ENCODE results near the gene CLINT1.

Gene CLINT1

GRCh38 chr5:157858527-157859226 lies at the start of gene CLINT1:
CLINT1 (minus strand) TSS chr5:157859145; CDS start chr5:157858970, 175 bp downstream.
- H3K27me3 ChIP-seq (ENCODE audit: control insufficient read depth in 1 of 2, insufficient read depth in 2 of 2, low read length in 2 of 2): no peaks in the 10 kb centered on the region
- H3K4me3 ChIP-seq (ENCODE audit: low read length in 2 of 2): peak within 1 kb of the TSS; percentile 91 to 92
- H3K4me1 ChIP-seq (ENCODE audit: control insufficient read depth, insufficient read depth, low read length): peaks cover 3% of the 10 kb centered on the region
- peak within 1 kb of the TSS; percentile 71 for H3K27ac ChIP-seq (ENCODE audit: low read length)
- H3K9ac ChIP-seq (ENCODE audit: low read length in 2 of 2): peak within 1 kb of the TSS; percentile 91 to 93
- H3K36me3 ChIP-seq (ENCODE audit: control insufficient read depth in 2 of 2, insufficient read depth in 2 of 2, low read length in 2 of 2): no peaks in the 10 kb centered on the region
- no peaks in the 10 kb centered on the region for H3K9me3 ChIP-seq (ENCODE audit: control insufficient read depth in 2 of 2, low read length in 2 of 2)

GRCh38 chr5:157908459-157908858 lies 49.5 kb upstream of the CLINT1 start:
- H3K27ac ChIP-seq (ENCODE audit: low read length): no peak overlapping the region
- H3K4me3 ChIP-seq (ENCODE audit: low read length in 2 of 2): no peak overlapping the region
- H3K9ac ChIP-seq (ENCODE audit: low read length in 2 of 2): no peak overlapping the region
- H3K27me3 ChIP-seq (ENCODE audit: control insufficient read depth in 1 of 2, insufficient read depth in 2 of 2, low read length in 2 of 2): no peaks in the 10 kb centered on the region
- H3K36me3 ChIP-seq (ENCODE audit: control insufficient read depth in 2 of 2, insufficient read depth in 2 of 2, low read length in 2 of 2): no peaks in the 10 kb centered on the region
- H3K9me3 ChIP-seq (ENCODE audit: control insufficient read depth in 2 of 2, low read length in 2 of 2): no peaks in the 10 kb centered on the region
- no peaks in the 10 kb centered on the region for H3K4me1 ChIP-seq (ENCODE audit: control insufficient read depth, insufficient read depth, low read length)

DNA sequence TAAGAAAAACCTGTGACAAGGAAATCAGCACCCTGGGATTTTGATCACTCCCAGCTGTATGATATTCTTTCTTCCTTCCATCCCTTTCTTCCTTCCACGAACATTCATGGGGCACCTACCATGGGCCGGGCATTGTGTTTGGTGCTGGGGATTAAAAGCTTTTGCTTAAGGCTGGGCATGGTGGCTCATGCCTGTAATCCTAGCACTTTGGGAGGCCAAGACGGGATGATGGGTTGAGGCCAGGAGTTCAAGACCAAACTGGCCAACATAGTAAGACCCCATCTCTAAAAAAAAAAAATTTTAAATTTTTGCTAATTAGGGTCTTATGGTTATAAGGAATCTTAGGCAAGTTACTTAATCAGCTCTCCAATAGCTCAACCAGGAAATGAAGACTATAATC lies 48.5 kb upstream of the CLINT1 start:
- no peak overlapping the region for H3K9ac ChIP-seq (ENCODE audit: low read length in 2 of 2)
- no peak overlapping the region for H3K27ac ChIP-seq (ENCODE audit: low read length)
- H3K9me3 ChIP-seq (ENCODE audit: control insufficient read depth in 2 of 2, low read length in 2 of 2): no peaks in the 10 kb centered on the region
- H3K27me3 ChIP-seq (ENCODE audit: control insufficient read depth in 1 of 2, insufficient read depth in 2 of 2, low read length in 2 of 2): no peaks in the 10 kb centered on the region
- H3K4me3 ChIP-seq (ENCODE audit: low read length in 2 of 2): no peak overlapping the region
- H3K36me3 ChIP-seq (ENCODE audit: control insufficient read depth in 2 of 2, insufficient read depth in 2 of 2, low read length in 2 of 2): no peaks in the 10 kb centered on the region
- H3K4me1 ChIP-seq (ENCODE audit: control insufficient read depth, insufficient read depth, low read length): no peaks in the 10 kb centered on the region

DNA sequence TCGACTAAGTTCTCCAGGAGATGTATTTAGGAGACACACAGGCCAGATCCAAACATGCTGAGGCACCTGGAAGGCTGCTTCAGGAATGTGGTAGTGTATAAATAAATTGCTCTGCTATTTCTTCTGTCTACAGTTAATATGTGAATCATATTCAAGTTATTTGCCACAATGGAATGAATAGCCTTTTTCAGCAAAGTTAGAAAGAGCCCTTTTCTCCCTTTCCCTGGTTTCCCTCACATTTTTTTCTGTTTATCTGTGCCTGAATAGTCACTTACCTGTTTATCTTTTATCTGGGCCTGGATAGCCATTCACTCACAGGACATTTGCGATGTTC lies 44.1 kb upstream of the CLINT1 start:
- Histone ChIP-seq H3K4me3 (ENCODE audit: low read length in 2 of 2) (peak overlapping the region in 1 of 2 donors; percentile 9), H3K9ac (ENCODE audit: low read length in 2 of 2) (peak overlapping the region in 1 of 2 donors; percentile 31), H3K36me3 (ENCODE audit: control insufficient read depth in 2 of 2, insufficient read depth in 2 of 2, low read length in 2 of 2) (no peaks in the 10 kb centered on the region), H3K4me1 (ENCODE audit: control insufficient read depth, insufficient read depth, low read length) (no peaks in the 10 kb centered on the region), H3K27ac (ENCODE audit: low read length) (no peak overlapping the region), H3K27me3 (ENCODE audit: control insufficient read depth in 1 of 2, insufficient read depth in 2 of 2, low read length in 2 of 2) (no peaks in the 10 kb centered on the region), H3K9me3 (ENCODE audit: control insufficient read depth in 2 of 2, low read length in 2 of 2) (no peaks in the 10 kb centered on the region)

DNA sequence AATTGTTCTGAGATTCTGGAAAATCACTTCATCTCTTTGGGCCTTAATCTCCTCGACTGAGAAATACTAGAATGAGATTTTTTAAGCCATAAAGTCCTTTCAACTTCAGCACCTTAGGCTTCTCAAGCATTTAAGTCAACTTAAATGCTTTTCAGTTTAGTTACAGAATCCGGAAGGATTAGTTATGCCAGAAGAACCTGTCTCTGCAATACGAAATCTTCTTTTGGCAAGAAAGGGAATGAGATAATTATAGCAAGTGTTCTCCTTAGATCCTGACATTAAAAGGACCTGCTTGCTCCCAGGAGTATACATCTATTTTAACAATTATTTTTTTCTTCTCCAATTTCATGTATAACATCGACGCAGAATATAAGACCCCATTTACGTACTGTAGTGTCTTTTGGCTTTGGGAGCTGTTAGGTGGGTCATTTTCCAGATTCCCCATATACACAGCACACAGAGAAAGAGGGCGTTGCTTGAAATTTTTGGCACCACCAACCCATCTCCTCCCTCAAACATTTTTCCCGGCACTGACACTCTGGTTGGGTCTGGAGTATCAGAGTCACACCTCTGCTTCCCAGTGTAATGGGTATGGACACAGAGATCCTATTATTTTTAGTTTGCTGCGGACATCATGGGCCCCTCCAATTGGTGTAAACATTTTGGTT lies 43.6 kb upstream of the CLINT1 start:
- Histone ChIP-seq H3K27me3 (ENCODE audit: control insufficient read depth in 1 of 2, insufficient read depth in 2 of 2, low read length in 2 of 2) (no peaks in the 10 kb centered on the region), H3K36me3 (ENCODE audit: control insufficient read depth in 2 of 2, insufficient read depth in 2 of 2, low read length in 2 of 2) (no peaks in the 10 kb centered on the region), H3K4me1 (ENCODE audit: control insufficient read depth, insufficient read depth, low read length) (no peaks in the 10 kb centered on the region), H3K9ac (ENCODE audit: low read length in 2 of 2) (peak overlapping the region in 1 of 2 donors; percentile 31), H3K9me3 (ENCODE audit: control insufficient read depth in 2 of 2, low read length in 2 of 2) (no peaks in the 10 kb centered on the region), H3K4me3 (ENCODE audit: low read length in 2 of 2) (no peak overlapping the region), H3K27ac (ENCODE audit: low read length) (no peak overlapping the region)

DNA sequence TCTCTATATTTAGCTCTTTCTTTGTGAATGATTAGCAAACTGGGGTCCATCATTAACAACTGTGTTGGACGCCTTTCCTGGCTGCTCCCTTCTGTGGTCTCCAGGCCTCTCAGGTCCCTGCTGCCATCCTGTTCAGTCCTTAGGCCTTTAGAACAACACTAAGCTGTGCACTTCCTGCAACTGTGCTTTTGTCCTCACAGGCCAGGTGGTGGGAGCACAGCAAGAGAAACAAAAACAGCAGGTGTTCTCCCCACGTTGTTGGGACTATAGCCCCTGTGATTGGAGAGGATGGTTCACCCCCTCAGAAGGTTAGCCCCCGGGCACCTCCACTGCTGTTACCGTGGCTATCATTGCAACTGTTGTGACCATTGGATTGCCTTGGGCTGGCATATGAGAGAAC lies 41.7 kb upstream of the CLINT1 start:
- no peaks in the 10 kb centered on the region for H3K4me1 ChIP-seq (ENCODE audit: control insufficient read depth, insufficient read depth, low read length)
- no peak overlapping the region for H3K4me3 ChIP-seq (ENCODE audit: low read length in 2 of 2)
- H3K9me3 ChIP-seq (ENCODE audit: control insufficient read depth in 2 of 2, low read length in 2 of 2): no peaks in the 10 kb centered on the region
- H3K27me3 ChIP-seq (ENCODE audit: control insufficient read depth in 1 of 2, insufficient read depth in 2 of 2, low read length in 2 of 2): no peaks in the 10 kb centered on the region
- H3K36me3 ChIP-seq (ENCODE audit: control insufficient read depth in 2 of 2, insufficient read depth in 2 of 2, low read length in 2 of 2): no peaks in the 10 kb centered on the region
- no peak overlapping the region for H3K9ac ChIP-seq (ENCODE audit: low read length in 2 of 2)
- no peak overlapping the region for H3K27ac ChIP-seq (ENCODE audit: low read length)

DNA sequence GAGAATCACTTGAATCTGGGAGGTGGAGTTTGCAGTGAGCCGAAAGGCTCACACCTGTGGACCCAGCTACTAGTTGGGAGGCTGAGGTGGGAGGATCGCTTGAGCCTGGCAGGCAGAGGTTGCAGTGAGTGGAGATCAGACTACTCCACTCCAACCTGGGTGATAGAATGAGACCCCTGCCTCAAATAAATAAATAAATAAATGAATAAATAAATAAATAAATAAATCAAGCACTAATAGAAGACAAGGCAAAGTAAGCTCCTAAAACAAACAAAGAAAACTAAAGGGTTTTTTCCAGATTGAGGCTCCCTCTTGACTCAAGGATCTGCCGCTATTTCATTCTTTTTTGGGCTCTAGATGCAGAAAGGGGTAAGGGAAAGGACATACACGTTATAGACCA lies 34.7 kb upstream of the CLINT1 start:
- no peaks in the 10 kb centered on the region for H3K4me1 ChIP-seq (ENCODE audit: control insufficient read depth, insufficient read depth, low read length)
- no peaks in the 10 kb centered on the region for H3K9me3 ChIP-seq (ENCODE audit: control insufficient read depth in 2 of 2, low read length in 2 of 2)
- no peak overlapping the region for H3K9ac ChIP-seq (ENCODE audit: low read length in 2 of 2)

DNA sequence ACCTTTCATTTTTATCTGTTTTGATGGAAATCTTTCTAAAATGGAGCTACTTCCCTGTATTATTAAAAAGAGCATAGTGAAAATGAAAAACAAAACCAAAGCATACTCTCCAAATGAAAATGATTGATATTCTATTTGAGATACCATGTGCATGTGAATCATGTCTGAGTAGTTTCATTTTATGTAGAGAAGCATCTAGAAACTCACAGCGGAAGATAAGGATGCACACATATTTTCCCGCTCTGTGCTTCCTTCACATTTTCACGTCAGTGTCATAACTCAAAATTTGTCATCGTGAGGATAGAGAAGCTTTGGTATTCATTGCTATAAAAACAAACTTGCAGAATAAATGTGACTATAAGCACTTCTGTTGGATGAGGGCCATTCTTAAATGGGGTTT lies 34.0 kb upstream of the CLINT1 start:
- H3K4me1 ChIP-seq (ENCODE audit: control insufficient read depth, insufficient read depth, low read length): no peaks in the 10 kb centered on the region
- H3K9me3 ChIP-seq (ENCODE audit: control insufficient read depth in 2 of 2, low read length in 2 of 2): no peaks in the 10 kb centered on the region
- H3K9ac ChIP-seq (ENCODE audit: low read length in 2 of 2): no peak overlapping the region
- no peak overlapping the region for H3K27ac ChIP-seq (ENCODE audit: low read length)
- no peak overlapping the region for H3K4me3 ChIP-seq (ENCODE audit: low read length in 2 of 2)
- no peaks in the 10 kb centered on the region for H3K27me3 ChIP-seq (ENCODE audit: control insufficient read depth in 1 of 2, insufficient read depth in 2 of 2, low read length in 2 of 2)
- H3K36me3 ChIP-seq (ENCODE audit: control insufficient read depth in 2 of 2, insufficient read depth in 2 of 2, low read length in 2 of 2): no peaks in the 10 kb centered on the region

More for the DNA sequence above, 34.7 kb upstream of the CLINT1 start:
- no peak overlapping the region for H3K27ac ChIP-seq (ENCODE audit: low read length)
- H3K4me3 ChIP-seq (ENCODE audit: low read length in 2 of 2): no peak overlapping the region
- no peaks in the 10 kb centered on the region for H3K36me3 ChIP-seq (ENCODE audit: control insufficient read depth in 2 of 2, insufficient read depth in 2 of 2, low read length in 2 of 2)
- no peaks in the 10 kb centered on the region for H3K27me3 ChIP-seq (ENCODE audit: control insufficient read depth in 1 of 2, insufficient read depth in 2 of 2, low read length in 2 of 2)

GRCh38 chr5:157890836-157891597 lies 32.1 kb upstream of the CLINT1 start:
- Histone ChIP-seq H3K9ac (ENCODE audit: low read length in 2 of 2) (no peak overlapping the region), H3K4me1 (ENCODE audit: control insufficient read depth, insufficient read depth, low read length) (no peaks in the 10 kb centered on the region), H3K27ac (ENCODE audit: low read length) (no peak overlapping the region), H3K9me3 (ENCODE audit: control insufficient read depth in 2 of 2, low read length in 2 of 2) (no peaks in the 10 kb centered on the region), H3K27me3 (ENCODE audit: control insufficient read depth in 1 of 2, insufficient read depth in 2 of 2, low read length in 2 of 2) (no peaks in the 10 kb centered on the region), H3K36me3 (ENCODE audit: control insufficient read depth in 2 of 2, insufficient read depth in 2 of 2, low read length in 2 of 2) (no peaks in the 10 kb centered on the region), H3K4me3 (ENCODE audit: low read length in 2 of 2) (no peak overlapping the region)

GRCh38 chr5:157888814-157889532 lies 30.0 kb upstream of the CLINT1 start:
- H3K27me3 ChIP-seq (ENCODE audit: control insufficient read depth in 1 of 2, insufficient read depth in 2 of 2, low read length in 2 of 2): no peaks in the 10 kb centered on the region
- no peak overlapping the region for H3K4me3 ChIP-seq (ENCODE audit: low read length in 2 of 2)
- H3K27ac ChIP-seq (ENCODE audit: low read length): no peak overlapping the region
- no peak overlapping the region for H3K9ac ChIP-seq (ENCODE audit: low read length in 2 of 2)
- no peaks in the 10 kb centered on the region for H3K4me1 ChIP-seq (ENCODE audit: control insufficient read depth, insufficient read depth, low read length)
- H3K9me3 ChIP-seq (ENCODE audit: control insufficient read depth in 2 of 2, low read length in 2 of 2): no peaks in the 10 kb centered on the region
- H3K36me3 ChIP-seq (ENCODE audit: control insufficient read depth in 2 of 2, insufficient read depth in 2 of 2, low read length in 2 of 2): no peaks in the 10 kb centered on the region

Measured in stomach smooth muscle (tissue), 2 donors.